GM12878 (cell line): ENCODE data around the gene FKBP6. TPM values are rescaled to one million over a fixed set of nuclear protein-coding genes. Genes with fewer than 3 reads are reported as not detected.

ENCODE experiments used
- ATAC-seq: fragments of 200-7000 bp; cut with Tn5 transposase; 3 replicates; pipeline ENCODE4 v1.9.1; 2020; ENCODE audit warnings: mild to moderate bottlenecking, moderate library complexity
- BruUV-seq: library from RNA; stranded (reverse); fragments of 400-500 nt; replicated peaks from 2 replicates; lab custom pipeline; 2021; lab: Mats Ljungman, UMichigan
- CTCF ChIA-PET: fragments of 300-600 bp; sonication (Branson Sonifier 250); formaldehyde crosslinking; extraction: SDS; loops from one replicate; lab custom pipeline; 2021; ENCODE audit warnings: inconsistent platforms; lab: Yijun Ruan, JAX
- POLR2A ChIA-PET: fragments of 350-600 bp; formaldehyde crosslinking; extraction: SDS; loops from one replicate; lab custom pipeline; 2021; ENCODE audit warnings: inconsistent platforms; lab: Charles Lee
- RAD21 ChIA-PET: fragments of 300-600 bp; sonication (Branson Sonifier 250); formaldehyde crosslinking; loops from one replicate; lab custom pipeline; 2023; ENCODE audit warnings: antibody characterized with exemption; ENCODE audit not compliant: unreplicated experiment; lab: Charles Lee
- SMC1A ChIA-PET: fragments of 300-600 bp; sonication (Branson Sonifier 250); formaldehyde crosslinking; loops from one replicate; lab custom pipeline; 2023; ENCODE audit not compliant: unreplicated experiment, uncharacterized antibody; lab: Charles Lee
- DNase-seq: peaks from one replicate; pipeline ENCODE4 v3.0.0-alpha.2; 2011; ENCODE audit warnings: low read depth, low spot score
- FAIRE-seq: peaks from 3 replicates; lab custom pipeline; 2011; peaks lifted over from hg19 to GRCh38; lab: Jason Lieb, UNC
- H2AFZ ChIP-seq: 2 replicates; pipeline ENCODE4 v1.6.0; 2011; ENCODE audit warnings: low read depth, low read length, control low read depth; ENCODE audit not compliant: control insufficient read depth
- H3K27ac ChIP-seq: 2 replicates; pipeline ENCODE4 v1.5.1; 2011; ENCODE audit warnings: control low read depth; ENCODE audit not compliant: control insufficient read depth, insufficient read depth
- H3K27me3 ChIP-seq, 2 experiments: replicated peaks in 1 of 2; 2 replicates each; pipeline versions ENCODE4 v1.6.0 to v1.6.1; 2011; ENCODE audit warnings: low read length in 1 of 2; ENCODE audit not compliant: control insufficient read depth in 2 of 2, insufficient read depth in 2 of 2
- H3K36me3 ChIP-seq, 2 experiments: 2 replicates each; pipeline ENCODE4 v1.5.1; 2011; ENCODE audit warnings: low read length in 1 of 2; ENCODE audit not compliant: control insufficient read depth in 2 of 2, insufficient read depth in 2 of 2
- H3K4me1 ChIP-seq: 2 replicates; pipeline ENCODE4 v1.6.1; 2011; ENCODE audit warnings: mild to moderate bottlenecking, low read length, moderate library complexity, mixed read lengths; ENCODE audit not compliant: control insufficient read depth, insufficient read depth
- H3K4me2 ChIP-seq: 2 replicates; pipeline ENCODE4 v1.6.0; 2011; ENCODE audit warnings: control low read depth; ENCODE audit not compliant: control insufficient read depth, insufficient read depth
- H3K4me3 ChIP-seq: fragments of 200-600 bp; sonication (generic); 2 replicates; pipeline ENCODE4 v1.5.1; 2016
- H3K79me2 ChIP-seq: 2 replicates; pipeline ENCODE4 v1.6.0; 2011; ENCODE audit warnings: low read length; ENCODE audit not compliant: control insufficient read depth, insufficient read depth
- H3K9ac ChIP-seq: 2 replicates; pipeline ENCODE4 v1.8.0; 2011; ENCODE audit warnings: low read length, control low read depth, mixed read lengths; ENCODE audit not compliant: control insufficient read depth, insufficient read depth
- H3K9me3 ChIP-seq: replicated peaks from 3 replicates; pipeline ENCODE4 v1.5.1; 2011; ENCODE audit warnings: mild to moderate bottlenecking, low read length; ENCODE audit not compliant: control insufficient read depth, insufficient read depth
- H4K20me1 ChIP-seq: 2 replicates; pipeline ENCODE4 v1.6.0; 2011; ENCODE audit not compliant: control insufficient read depth, insufficient read depth
- CEBPB ChIP-seq, 2 experiments: fragments of 150-350 bp in 1 of 2; IDR thresholded peaks; 2 replicates each; pipeline ENCODE4 v1.6.1; 2012 to 2014; ENCODE audit warnings: low read depth in 2 of 2, low read length in 2 of 2, borderline replicate concordance in 1 of 2, inconsistent platforms in 1 of 2
- E2F4 ChIP-seq: IDR thresholded peaks from 2 replicates; pipeline ENCODE4 v1.6.1; 2012; ENCODE audit warnings: low read depth, low read length, improper control_type of control experiment
- NFYB ChIP-seq: IDR thresholded peaks from 2 replicates; pipeline ENCODE4 v1.6.1; 2011; ENCODE audit warnings: low read depth, mild to moderate bottlenecking, low read length, improper control_type of control experiment, moderate library complexity; ENCODE audit not compliant: insufficient read depth
- NR2F1 ChIP-seq: fragments of 450-650 bp; conservative IDR thresholded peaks from 2 replicates; pipeline ENCODE4 v1.6.1; 2017; ENCODE audit warnings: mild to moderate bottlenecking
- SREBF2 ChIP-seq: IDR thresholded peaks from 2 replicates; pipeline ENCODE4 v1.6.1; 2012; ENCODE audit warnings: mild to moderate bottlenecking, low read length
- SRF ChIP-seq, 2 experiments: IDR thresholded peaks; 2 replicates each; pipeline ENCODE4 v1.6.1; 2011; ENCODE audit warnings: low read depth in 2 of 2, low read length in 2 of 2, mild to moderate bottlenecking in 1 of 2, moderate library complexity in 1 of 2
- TBL1XR1 ChIP-seq: IDR thresholded peaks from 2 replicates; pipeline ENCODE4 v1.6.1; 2012; ENCODE audit warnings: low read depth, low read length, improper control_type of control experiment
- YY1 ChIP-seq: IDR thresholded peaks from 2 replicates; pipeline ENCODE4 v1.6.1; 2011; ENCODE audit warnings: low read depth, mild to moderate bottlenecking, low read length
- WGBS: methylation state at CpG from one replicate; pipeline ENCODE4 v1.1.6; 2016; ENCODE audit warnings: low lambda C conversion rate; ENCODE audit not compliant: insufficient replicate concordance, insufficient coverage; ENCODE audit errors: missing lambda C conversion rate; 5-methylcytosine and 5-hydroxymethylcytosine counted together
- in situ Hi-C: fragments of 300-500 bp; cut with MboI; formaldehyde crosslinking; loops from 9 replicates; pipeline ENCODE4 v1.14.3; 2018; ENCODE audit warnings: mixed read lengths
- intact Hi-C: fragments of 100-400 bp; cut with micrococcal nuclease; formaldehyde crosslinking; loops from one replicate; pipeline ENCODE4 v1.14.2; 2022; ENCODE audit not compliant: unreplicated experiment
- polyA plus RNA-seq, 11 experiments: library from polyadenylated mRNA; depleted of rRNA in 4 of 11; unstranded in 6 of 11; stranded (reverse) in 5 of 11; fragments of >200 nt; fragmentation: Nextera tagmentation in 4 of 11; fragmentation: Illumina TruSeq in 1 of 11; extraction: Ambion mirVana in 4 of 11; extraction: Trizol in 1 of 11; gene quantifications; 1 replicate in 1 of 11; 2 replicates in 10 of 11; pipeline versions ENCODE4 v1.2.1 to v1.2.3, GENCODE V29; 2011 to 2016; ENCODE audit warnings: inconsistent platforms in 2 of 11, missing spikeins in 2 of 11, low read depth in 1 of 11
- total RNA-seq, 4 experiments: library from RNA; depleted of rRNA in 3 of 4; stranded (reverse); fragments of >200 nt in 3 of 4; fragmentation: Illumina TruSeq in 1 of 4; extraction: Trizol in 1 of 4; gene quantifications; 2 replicates each; pipeline versions ENCODE4 v1.2.1 to v1.2.3, GENCODE V29; 2013 to 2021

The FKBP6 gene
- total and polyA plus RNA-seq, 10 of the 15 experiments (the other 5 are each of a cell fraction or from before 2014, with no cell fraction given): not detected

- H3K4me3 ChIP-seq: peak overlapping the region; percentile 91
- POLR2A ChIA-PET: no interaction called here
- ATAC-seq (no peak), FAIRE-seq (no peak), DNase-seq (no peak)
- RAD21 ChIA-PET: no interaction called here
- in situ Hi-C loops (no loop called here), intact Hi-C loops (no loop called here)
- H3K4me2 ChIP-seq: peak overlapping the region; percentile 87
- H3K79me2 ChIP-seq: peaks cover 21% of the 10 kb centered on the region
- H3K9ac ChIP-seq: peak overlapping the region; percentile 70; the same call in 1 of the 2 replicates
- SMC1A ChIA-PET: no interaction called here
- no peaks in the 10 kb centered on the region for H4K20me1 ChIP-seq
- H3K27ac ChIP-seq: no peak overlapping the region
- CTCF ChIA-PET: interaction anchor here (1.8 to 1.9 kb wide), 2 partner anchors 17 to 144 kb away, joined by 4 to 5 read pairs; no protein-coding TSS in a partner anchor
- no peaks in the 10 kb centered on the region for H3K27me3 ChIP-seq
- TF ChIP-seq CEBPB (IDR thresholded peaks at IDR 0.05; ENCODE audit: borderline replicate concordance in 1 of 2, low read depth in 2 of 2, low read length in 2 of 2) (no peak), NFYB (no peak), SRF (IDR thresholded peaks at IDR 0.05; ENCODE audit: low read depth in 2 of 2, low read length in 2 of 2) (no peak), NR2F1 (no peak), SREBF2 (no peak), YY1 (no peak), TBL1XR1 (no peak), E2F4 (no peak)
- no peaks in the 10 kb centered on the region; the same call in 1 of the 2 replicates for H3K4me1 ChIP-seq
- no TSS peak for BruUV-seq
- H3K36me3 ChIP-seq: peaks cover 9 to 10% of the 10 kb centered on the region in 2 experiments; a peak in 3 of 4 replicates
- 97% methylated on average over 13 of the region's 13 CpGs for WGBS
- H3K9me3 ChIP-seq: no peaks in the 10 kb centered on the region
- H2AFZ ChIP-seq: no peak overlapping the region
Observed at GRCh38 chr7:73307436-73307835, 20.5 kb upstream of the FKBP6 start.
